Activated T-helper 1 cell treated with anti-CD3 and anti-CD28 coated beads, Interleukin-12 subunit alpha, Interleukin-12 subunit beta, Interleukin-2, Interleukin-4 antibody, amounts not matched to agents 30 ng/mL and 10 ng/mL and 1 ng/mL, durations not matched to agents 14 hours and 24 hours and 36 hours (primary cell): Measurements from ENCODE around the gene PRR23E. TPM values are rescaled to one million over a fixed set of nuclear protein-coding genes. Genes with fewer than 3 reads are reported as not detected.

Experiments
- DNase-seq: peaks from one replicate; pipeline ENCODE4 v3.0.0; 2021; ENCODE audit warnings: low spot score
- H3K27ac Mint-ChIP-seq: one replicate; pipeline ENCODE4 v1.8.0; 2021; ENCODE audit warnings: mild to moderate bottlenecking, mixed read lengths
- H3K27me3 Mint-ChIP-seq: one replicate; pipeline ENCODE4 v1.8.0; 2022; ENCODE audit warnings: mild to moderate bottlenecking, moderate library complexity, mixed read lengths; ENCODE audit not compliant: insufficient read depth
- H3K36me3 Mint-ChIP-seq: one replicate; pipeline ENCODE4 v1.8.0; 2021; ENCODE audit warnings: low read depth, mixed read lengths
- H3K4me1 Mint-ChIP-seq: one replicate; pipeline ENCODE4 v1.8.0; 2021; ENCODE audit warnings: low read depth, mixed read lengths
- H3K4me3 Mint-ChIP-seq: one replicate; pipeline ENCODE4 v1.8.0; 2021; ENCODE audit warnings: mild to moderate bottlenecking, moderate library complexity, mixed read lengths
- H3K9me3 Mint-ChIP-seq: one replicate; pipeline ENCODE4 v1.8.0; 2021; ENCODE audit warnings: mixed read lengths
- intact Hi-C: fragments of 100-400 bp; cut with micrococcal nuclease; formaldehyde crosslinking; loops from one replicate; pipeline ENCODE4 v1.15.1; 2024
- total RNA-seq: library from RNA; stranded (reverse); gene quantifications from 2 replicates; pipeline ENCODE4 v1.2.3, GENCODE V29; 2022

PRR23E gene
- total RNA-seq, 1 donor from 2014 or later: not detected

GRCh38 chr3:127220497-127220896 is 27.6 kb downstream of the PRR23E start:
- no peak for DNase-seq
- Mint-ChIP-seq H3K9me3 (peaks cover 13% of the 10 kb centered on the region), H3K4me3 (no peak overlapping the region), H3K36me3 (peaks cover 4% of the 10 kb centered on the region), H3K27ac (no peak overlapping the region), H3K27me3 (peaks cover 4% of the 10 kb centered on the region), H3K4me1 (peaks cover 7% of the 10 kb centered on the region)
- intact Hi-C loops: no loop called here

DNA sequence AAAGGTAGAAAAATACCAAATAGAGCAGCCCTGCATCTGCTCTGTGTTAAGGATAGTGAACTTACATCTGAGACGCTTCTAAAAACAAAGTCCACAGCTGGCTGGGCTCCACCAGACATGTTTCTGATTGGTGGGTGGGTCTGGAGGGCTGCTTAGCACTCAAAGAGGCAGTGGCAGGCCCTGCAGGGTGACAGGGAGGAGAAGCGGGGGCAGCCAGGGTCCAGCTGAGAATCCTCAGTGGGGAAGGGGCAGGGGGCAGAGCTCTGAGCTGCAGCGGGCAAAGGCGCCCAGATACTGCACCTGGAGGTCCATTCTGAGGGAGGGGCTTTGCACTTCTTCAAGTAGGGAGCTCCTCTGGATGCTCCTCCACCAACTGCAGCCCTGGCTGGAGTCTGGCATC is 28.1 kb downstream of the PRR23E start:
- Mint-ChIP-seq H3K4me1 (peaks cover 11% of the 10 kb centered on the region), H3K36me3 (peaks cover 4% of the 10 kb centered on the region), H3K27me3 (peaks cover 4% of the 10 kb centered on the region), H3K4me3 (no peak overlapping the region), H3K9me3 (peaks cover 13% of the 10 kb centered on the region), H3K27ac (no peak overlapping the region)
- intact Hi-C loops: no loop called here
- DNase-seq: no peak

GRCh38 chr3:127221446-127222035 is 28.6 kb downstream of the PRR23E start:
- Mint-ChIP-seq H3K27me3 (peaks cover 4% of the 10 kb centered on the region), H3K9me3 (peaks cover 13% of the 10 kb centered on the region), H3K4me3 (no peak overlapping the region), H3K36me3 (peaks cover 4% of the 10 kb centered on the region), H3K4me1 (peaks cover 16% of the 10 kb centered on the region), H3K27ac (no peak overlapping the region)
- intact Hi-C loops: no loop called here
- no peak for DNase-seq

DNA sequence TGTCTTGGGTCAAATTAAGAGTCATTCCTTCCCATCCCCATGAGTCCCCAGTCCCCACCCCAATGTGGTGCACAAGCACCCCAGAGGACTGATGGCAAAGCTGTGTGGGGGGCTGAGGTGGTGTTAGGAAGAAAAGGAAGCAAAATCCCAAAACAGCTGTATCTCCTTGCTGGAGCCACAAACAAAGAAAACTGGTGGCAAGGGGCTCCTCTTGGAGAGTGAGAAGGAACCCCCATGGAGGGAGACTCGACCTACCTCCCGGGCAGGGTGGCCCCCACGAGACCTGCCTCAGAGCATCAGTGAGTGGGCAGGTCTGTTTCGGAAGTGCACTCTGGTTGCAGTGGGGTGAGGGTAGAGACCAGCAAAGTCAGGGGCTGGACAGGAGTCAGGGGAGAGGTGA is 29.2 kb downstream of the PRR23E start:
- DNase-seq: no peak
- H3K9me3 Mint-ChIP-seq: peaks cover 13% of the 10 kb centered on the region
- H3K27me3 Mint-ChIP-seq: peaks cover 4% of the 10 kb centered on the region
- H3K4me1 Mint-ChIP-seq: peaks cover 18% of the 10 kb centered on the region
- H3K36me3 Mint-ChIP-seq: peaks cover 4% of the 10 kb centered on the region
- no peak overlapping the region for H3K4me3 Mint-ChIP-seq
- no peak overlapping the region for H3K27ac Mint-ChIP-seq
- intact Hi-C loops: no loop called here

DNA sequence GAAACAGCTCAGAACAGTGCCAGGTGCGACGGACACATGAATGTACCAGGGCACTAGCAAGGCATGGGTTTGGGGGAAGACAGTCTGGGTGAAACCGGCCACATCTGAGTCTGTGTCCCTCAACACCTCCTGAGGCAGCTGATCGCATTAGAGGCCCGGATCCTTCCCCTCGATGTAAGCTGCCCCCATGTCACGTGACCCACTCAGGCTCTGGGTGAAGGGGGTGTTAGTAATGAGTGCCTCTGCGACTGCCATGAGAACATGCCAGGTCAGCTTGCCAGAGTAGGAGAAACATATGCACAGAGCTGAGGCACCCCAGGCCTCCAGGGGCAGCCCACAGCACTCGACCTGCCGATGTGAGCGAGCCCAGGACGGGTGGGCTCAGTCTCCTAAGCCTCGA is 29.7 kb downstream of the PRR23E start:
- Mint-ChIP-seq H3K9me3 (peaks cover 13% of the 10 kb centered on the region), H3K36me3 (peaks cover 4% of the 10 kb centered on the region)
- intact Hi-C loops: no loop called here

GRCh38 chr3:127224118-127224517 is 31.2 kb downstream of the PRR23E start:
- Mint-ChIP-seq H3K4me1 (peaks cover 18% of the 10 kb centered on the region), H3K9me3 (peaks cover 13% of the 10 kb centered on the region), H3K27me3 (peaks cover 4% of the 10 kb centered on the region), H3K36me3 (peaks cover 4% of the 10 kb centered on the region), H3K27ac (no peak overlapping the region), H3K4me3 (no peak overlapping the region)
- intact Hi-C loops: no loop called here
- DNase-seq: no peak

More for the DNA sequence above, 29.7 kb downstream of the PRR23E start:
- peaks cover 18% of the 10 kb centered on the region for H3K4me1 Mint-ChIP-seq
- DNase-seq: no peak
- H3K27me3 Mint-ChIP-seq: peaks cover 4% of the 10 kb centered on the region
- H3K27ac Mint-ChIP-seq: no peak overlapping the region
- no peak overlapping the region for H3K4me3 Mint-ChIP-seq

- no peak for DNase-seq
- H3K27ac Mint-ChIP-seq: no peak overlapping the region
- peaks cover 4% of the 10 kb centered on the region for H3K36me3 Mint-ChIP-seq
- H3K4me1 Mint-ChIP-seq: peaks cover 18% of the 10 kb centered on the region
- intact Hi-C loops: no loop called here
- H3K4me3 Mint-ChIP-seq: peak overlapping the region; percentile 48
- H3K27me3 Mint-ChIP-seq: peaks cover 6% of the 10 kb centered on the region
- peaks cover 24% of the 10 kb centered on the region for H3K9me3 Mint-ChIP-seq
Measured at GRCh38 chr3:127226457-127226856, 33.5 kb downstream of the PRR23E start.

- H3K27me3 Mint-ChIP-seq: peaks cover 7% of the 10 kb centered on the region
- no peak overlapping the region for H3K4me3 Mint-ChIP-seq
- peaks cover 4% of the 10 kb centered on the region for H3K36me3 Mint-ChIP-seq
- peaks cover 25% of the 10 kb centered on the region for H3K9me3 Mint-ChIP-seq
- no peak overlapping the region for H3K27ac Mint-ChIP-seq
- H3K4me1 Mint-ChIP-seq: peaks cover 18% of the 10 kb centered on the region
- DNase-seq: peak; percentile 16
- intact Hi-C loops: no loop called here
Measured at GRCh38 chr3:127226946-127227842, 34.3 kb downstream of the PRR23E start.

GRCh38 chr3:127228866-127229265 is 35.9 kb downstream of the PRR23E start:
- DNase-seq: peak; percentile 8
- Mint-ChIP-seq H3K27me3 (peaks cover 7% of the 10 kb centered on the region), H3K9me3 (peaks cover 27% of the 10 kb centered on the region), H3K36me3 (peaks cover 4% of the 10 kb centered on the region), H3K27ac (no peak overlapping the region), H3K4me3 (no peak overlapping the region), H3K4me1 (peaks cover 16% of the 10 kb centered on the region)
- intact Hi-C loops: loop anchor here (2.0 kb wide), 1 partner anchor 318 kb away; no protein-coding TSS in a partner anchor

DNA sequence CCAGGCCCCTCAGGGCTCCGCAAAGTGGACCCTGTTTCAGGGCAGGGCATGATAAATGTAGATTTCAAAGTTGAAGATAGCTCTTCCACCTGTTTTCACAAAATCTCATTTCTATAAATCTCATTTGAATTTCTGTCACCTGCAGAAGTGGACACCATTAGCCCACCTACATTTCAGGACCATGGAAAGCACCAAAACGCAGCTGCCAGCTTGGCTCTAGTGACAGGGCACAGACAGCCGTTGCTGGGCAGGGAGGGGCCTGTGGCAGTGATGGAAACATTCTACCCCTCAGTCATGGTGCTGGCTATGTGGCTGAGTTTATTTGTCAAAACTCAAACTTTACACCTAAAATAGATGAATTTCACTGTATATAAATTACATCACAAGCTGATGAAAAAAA is 40.4 kb downstream of the PRR23E start:
- H3K36me3 Mint-ChIP-seq: no peaks in the 10 kb centered on the region
- peaks cover 14% of the 10 kb centered on the region for H3K9me3 Mint-ChIP-seq
- no peak for DNase-seq
- no peak overlapping the region for H3K27ac Mint-ChIP-seq
- H3K27me3 Mint-ChIP-seq: peaks cover 5% of the 10 kb centered on the region
- H3K4me3 Mint-ChIP-seq: no peak overlapping the region
- H3K4me1 Mint-ChIP-seq: no peaks in the 10 kb centered on the region
- intact Hi-C loops: no loop called here

DNA sequence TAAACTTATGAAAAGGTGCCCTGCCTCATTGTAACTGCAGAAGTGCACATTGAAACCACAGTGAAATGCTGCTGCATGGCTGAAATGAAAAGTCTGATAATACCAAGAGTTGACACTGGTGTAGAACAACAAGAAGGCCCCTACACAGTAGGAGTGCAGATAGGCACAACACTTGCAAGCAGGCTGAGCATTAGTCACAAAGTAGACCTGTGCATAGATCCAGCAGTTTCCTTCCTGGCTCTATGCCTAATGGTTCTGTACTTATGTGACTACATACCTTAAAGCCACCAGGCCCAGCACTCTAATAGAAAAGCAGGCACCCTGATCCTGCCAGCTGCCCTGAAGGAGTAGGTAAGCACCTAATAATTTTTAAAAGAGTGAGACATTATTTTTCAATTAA is 41.8 kb downstream of the PRR23E start:
- intact Hi-C loops: no loop called here
- H3K4me1 Mint-ChIP-seq: no peaks in the 10 kb centered on the region

GRCh38 chr3:127235706-127236105 is 42.8 kb downstream of the PRR23E start:
- intact Hi-C loops: no loop called here
- Mint-ChIP-seq H3K4me3 (no peak overlapping the region), H3K9me3 (peaks cover 13% of the 10 kb centered on the region), H3K27me3 (peaks cover 8% of the 10 kb centered on the region), H3K4me1 (no peaks in the 10 kb centered on the region), H3K36me3 (no peaks in the 10 kb centered on the region), H3K27ac (no peak overlapping the region)
- no peak for DNase-seq

More for the DNA sequence above, 41.8 kb downstream of the PRR23E start:
- H3K27me3 Mint-ChIP-seq: peaks cover 9% of the 10 kb centered on the region
- no peak overlapping the region for H3K27ac Mint-ChIP-seq
- no peak for DNase-seq
- H3K4me3 Mint-ChIP-seq: no peak overlapping the region
- no peaks in the 10 kb centered on the region for H3K36me3 Mint-ChIP-seq
- H3K9me3 Mint-ChIP-seq: peaks cover 11% of the 10 kb centered on the region

DNA sequence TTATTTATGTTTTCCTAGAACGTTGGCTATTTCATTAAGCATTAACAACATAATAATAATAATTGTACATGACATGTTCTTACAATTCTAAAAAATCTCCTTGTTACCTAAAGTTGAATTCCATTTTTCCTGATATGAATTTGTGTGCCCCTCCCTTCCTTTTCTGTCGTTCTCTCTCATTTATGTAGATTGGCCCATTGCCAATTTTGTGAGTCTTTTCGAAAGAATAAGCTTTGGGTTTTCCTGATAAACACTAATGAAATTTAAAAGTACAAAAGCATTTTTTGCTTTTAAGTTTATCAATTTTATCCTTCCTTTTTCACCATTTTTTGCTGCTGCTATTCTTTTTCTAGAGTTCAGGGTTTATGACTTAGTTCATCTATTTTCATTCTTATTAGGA is 44.9 kb downstream of the PRR23E start:
- no peak for DNase-seq
- H3K4me3 Mint-ChIP-seq: no peak overlapping the region
- H3K27ac Mint-ChIP-seq: no peak overlapping the region
- peaks cover 8% of the 10 kb centered on the region for H3K27me3 Mint-ChIP-seq
- H3K9me3 Mint-ChIP-seq: peaks cover 13% of the 10 kb centered on the region
- no peaks in the 10 kb centered on the region for H3K4me1 Mint-ChIP-seq
- intact Hi-C loops: no loop called here
- no peaks in the 10 kb centered on the region for H3K36me3 Mint-ChIP-seq
